ENCODE data around the gene CD248.
"Not testable (repeated sequence)": the region's sequence is repeated elsewhere in the genome, so short reads cannot be mapped to it uniquely, and the experiment has no call there.

The CD248 gene, protein sequence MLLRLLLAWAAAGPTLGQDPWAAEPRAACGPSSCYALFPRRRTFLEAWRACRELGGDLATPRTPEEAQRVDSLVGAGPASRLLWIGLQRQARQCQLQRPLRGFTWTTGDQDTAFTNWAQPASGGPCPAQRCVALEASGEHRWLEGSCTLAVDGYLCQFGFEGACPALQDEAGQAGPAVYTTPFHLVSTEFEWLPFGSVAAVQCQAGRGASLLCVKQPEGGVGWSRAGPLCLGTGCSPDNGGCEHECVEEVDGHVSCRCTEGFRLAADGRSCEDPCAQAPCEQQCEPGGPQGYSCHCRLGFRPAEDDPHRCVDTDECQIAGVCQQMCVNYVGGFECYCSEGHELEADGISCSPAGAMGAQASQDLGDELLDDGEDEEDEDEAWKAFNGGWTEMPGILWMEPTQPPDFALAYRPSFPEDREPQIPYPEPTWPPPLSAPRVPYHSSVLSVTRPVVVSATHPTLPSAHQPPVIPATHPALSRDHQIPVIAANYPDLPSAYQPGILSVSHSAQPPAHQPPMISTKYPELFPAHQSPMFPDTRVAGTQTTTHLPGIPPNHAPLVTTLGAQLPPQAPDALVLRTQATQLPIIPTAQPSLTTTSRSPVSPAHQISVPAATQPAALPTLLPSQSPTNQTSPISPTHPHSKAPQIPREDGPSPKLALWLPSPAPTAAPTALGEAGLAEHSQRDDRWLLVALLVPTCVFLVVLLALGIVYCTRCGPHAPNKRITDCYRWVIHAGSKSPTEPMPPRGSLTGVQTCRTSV

DNA sequence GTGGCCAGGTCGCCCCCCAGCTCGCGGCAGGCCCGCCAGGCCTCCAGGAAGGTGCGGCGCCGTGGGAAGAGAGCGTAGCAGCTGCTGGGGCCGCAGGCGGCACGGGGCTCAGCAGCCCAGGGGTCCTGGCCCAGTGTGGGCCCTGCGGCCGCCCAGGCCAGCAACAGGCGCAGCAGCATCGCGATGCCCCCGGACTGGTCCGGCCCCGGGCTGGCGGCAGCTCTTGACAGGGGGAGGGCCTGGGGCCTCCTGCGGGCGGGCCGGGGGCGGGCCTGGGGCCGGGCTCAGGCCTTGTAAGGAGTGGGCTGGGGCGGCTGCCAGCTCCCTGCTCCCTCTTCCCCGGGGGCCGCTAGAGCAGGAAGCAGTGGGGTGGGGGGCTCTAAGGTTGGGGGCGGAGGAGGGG, at the start of gene CD248:
Gene CD248, minus strand, starts transcription at position 196 of the 403 bp plus-strand sequence. Its CDS starts 17 bp downstream, at position 179.
- DNase-seq (ENCODE audit: low read depth in 2 of 2) = no peak

DNA sequence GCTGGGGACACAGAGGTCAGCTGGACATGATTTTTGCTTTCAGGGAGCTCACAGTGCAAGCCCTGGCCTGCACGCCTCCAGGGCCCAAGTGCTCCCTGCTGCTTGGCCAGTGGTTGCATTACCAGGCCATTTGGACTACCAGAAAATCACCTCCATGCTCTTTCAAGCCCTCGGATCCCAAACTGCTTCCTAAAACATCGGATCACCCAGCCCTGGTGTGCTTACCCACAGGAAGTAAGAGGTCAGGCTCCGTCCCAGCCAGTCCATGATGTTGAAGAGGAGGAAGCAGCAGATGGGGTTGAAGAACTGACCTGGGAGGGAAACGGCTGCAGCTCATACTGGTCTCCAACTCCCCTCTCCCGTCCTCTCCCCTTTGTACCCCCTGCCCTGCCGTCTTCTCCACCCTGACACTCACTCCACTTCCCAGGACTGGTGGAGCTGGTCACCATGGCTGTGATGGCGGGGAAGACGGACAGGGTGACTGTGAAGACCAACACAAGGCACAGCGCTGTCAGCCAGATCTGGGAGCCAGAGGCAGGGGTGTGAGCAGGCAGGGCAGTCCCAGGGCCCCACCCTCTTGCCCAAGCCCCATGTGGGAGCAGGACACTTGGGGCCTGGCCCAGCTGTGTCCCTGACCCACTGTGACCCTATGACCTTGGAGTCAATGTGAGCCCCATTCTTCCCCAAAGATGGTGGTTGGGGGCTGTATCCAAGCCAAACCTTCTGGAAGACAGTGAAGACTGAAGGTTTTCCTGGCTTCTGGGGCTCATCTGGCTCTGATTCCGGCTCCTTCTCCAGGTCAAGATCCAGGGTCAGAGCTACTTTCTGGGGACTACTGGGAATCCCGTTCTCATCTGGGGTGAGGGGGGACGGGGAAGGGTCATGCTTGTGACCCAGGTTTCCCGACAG, 49.1 kb upstream of the CD248 start:
- DNase-seq (ENCODE audit: low read depth in 2 of 2) = no peak

DNA sequence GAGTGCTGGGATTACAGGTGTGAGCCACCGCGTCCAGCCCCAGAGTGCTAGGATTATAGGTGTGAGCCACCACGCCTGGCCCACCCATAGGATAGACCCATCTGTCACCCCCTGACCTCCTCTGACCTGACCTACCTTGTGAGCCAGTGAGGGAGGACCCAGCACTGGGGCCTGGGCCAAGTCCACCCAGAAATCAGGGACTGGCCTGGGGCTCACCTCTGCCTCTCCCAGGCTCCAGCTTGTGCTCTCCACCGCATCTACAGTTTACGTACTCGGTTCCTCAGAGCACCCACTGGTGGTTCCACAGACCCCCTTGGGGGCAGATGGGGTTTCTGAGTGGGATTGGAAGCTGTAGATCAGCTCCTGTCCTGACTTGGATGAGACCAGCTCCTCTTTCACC, 48.3 kb upstream of the CD248 start:
- DNase-seq (ENCODE audit: low read depth in 2 of 2) = no peak

DNA sequence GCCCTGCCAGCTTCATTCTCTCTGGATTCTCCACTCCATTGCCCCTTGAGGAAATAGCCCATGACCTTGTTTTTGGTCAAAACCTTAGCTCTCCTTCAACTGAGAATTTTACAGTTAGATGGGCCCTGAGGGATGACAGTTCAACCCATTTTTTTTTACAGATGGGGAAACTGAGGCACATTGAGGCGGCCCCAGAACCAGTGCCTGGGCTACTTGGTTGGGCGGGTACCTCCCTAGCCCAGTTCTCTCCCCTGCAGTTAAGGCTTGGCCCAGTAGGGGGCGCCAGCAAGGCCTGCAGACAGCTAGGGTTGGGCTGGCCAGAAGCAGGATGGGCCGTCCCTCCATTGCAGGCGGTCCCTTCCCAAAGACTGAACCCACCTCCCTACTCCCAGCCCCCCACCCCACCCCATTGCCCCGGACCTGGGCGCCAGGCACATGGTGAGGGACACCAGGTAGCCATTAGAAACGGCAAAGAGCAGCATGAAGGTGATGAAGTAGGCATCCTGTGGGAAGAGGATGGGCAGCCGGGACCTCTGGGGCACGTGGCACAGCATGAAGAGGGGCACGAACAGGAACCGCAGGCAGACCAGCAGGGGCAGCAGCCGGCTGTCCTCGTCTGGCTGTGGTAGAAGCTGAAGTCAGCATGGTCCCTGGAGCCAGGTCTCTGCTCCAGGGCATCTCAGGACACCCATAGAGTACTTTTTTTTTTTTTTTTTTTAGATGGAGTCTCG, 47.1 kb upstream of the CD248 start:
- peak; percentile 54 to 63 for DNase-seq (ENCODE audit: low read depth in 2 of 2)

DNA sequence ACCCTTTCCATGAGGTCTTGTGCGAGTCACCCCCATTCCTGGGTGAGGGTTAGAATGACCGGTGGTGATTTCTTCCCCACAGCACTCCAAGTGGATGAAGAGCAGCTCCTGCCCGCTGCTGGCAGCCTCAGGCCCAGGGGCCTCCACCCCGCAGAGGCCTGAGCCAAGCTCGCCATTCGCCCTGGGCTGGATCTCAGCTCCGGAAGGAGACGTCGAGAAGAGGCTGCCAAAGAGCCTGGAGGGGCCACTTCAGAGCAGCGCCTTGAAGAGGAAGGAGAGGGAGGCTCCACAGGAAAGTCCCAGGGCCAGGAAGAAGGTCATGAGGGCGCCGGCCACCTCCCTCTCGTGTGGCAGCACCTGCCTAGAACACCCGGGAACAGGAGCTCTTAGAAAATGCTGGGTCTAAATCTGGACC, 46.4 kb upstream of the CD248 start:
- no peak for DNase-seq (ENCODE audit: low read depth in 2 of 2)

DNA sequence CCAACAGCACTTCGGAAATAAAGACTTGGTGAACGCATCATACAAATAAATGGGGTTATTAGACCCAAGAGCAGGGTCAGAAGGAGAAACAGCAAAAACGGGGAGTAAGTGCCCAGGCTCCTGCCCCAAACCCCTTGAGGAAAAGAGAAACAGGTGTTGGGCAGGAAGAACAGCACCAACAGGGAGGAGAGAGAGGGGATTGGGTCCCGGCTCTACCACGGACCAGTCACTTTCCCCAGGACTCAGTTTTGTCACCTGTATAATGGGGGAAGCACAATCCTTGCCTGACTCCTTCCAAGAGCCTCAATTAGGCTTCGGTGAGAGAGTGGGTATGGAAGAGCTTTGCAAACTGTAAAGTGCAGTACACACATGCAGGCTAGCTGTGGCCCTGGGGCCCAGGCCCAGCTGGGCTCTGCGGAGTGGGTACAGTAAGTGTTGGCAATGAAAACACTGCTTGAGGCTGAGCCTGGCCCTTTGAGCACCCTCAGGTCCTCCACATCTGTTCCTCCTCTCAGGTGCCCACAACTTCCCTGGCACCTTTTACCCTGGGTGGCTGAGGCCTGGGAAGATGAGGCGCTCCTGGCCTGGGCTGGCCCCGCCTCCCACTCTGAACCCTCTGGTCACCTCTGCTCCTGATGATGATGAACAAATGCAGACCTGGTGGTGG, 45.8 kb upstream of the CD248 start:
- DNase-seq (ENCODE audit: low read depth in 2 of 2) = no peak

DNA sequence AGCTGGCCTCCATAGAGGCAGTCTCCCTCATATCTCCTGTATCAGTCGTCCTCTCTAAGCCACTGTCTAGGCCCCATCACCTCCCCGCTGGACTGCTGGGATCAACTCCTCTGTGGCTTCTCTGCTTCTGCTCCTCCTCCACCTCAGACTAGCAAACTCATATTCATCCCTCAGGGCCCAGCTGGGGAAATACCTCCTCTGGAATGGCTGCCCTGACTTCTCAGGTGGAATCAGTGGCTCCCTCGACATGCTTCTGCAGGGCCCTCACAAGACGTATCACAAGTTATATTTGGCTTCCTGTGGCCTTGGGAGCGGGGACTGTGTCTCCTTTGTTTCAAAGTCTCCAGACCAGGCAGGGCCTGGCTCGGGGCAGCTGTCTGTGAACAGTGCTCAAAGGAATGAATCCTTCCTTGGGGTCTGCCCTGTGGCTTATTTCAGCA, 44.7 kb upstream of the CD248 start:
- no peak for DNase-seq (ENCODE audit: low read depth in 2 of 2)

DNA sequence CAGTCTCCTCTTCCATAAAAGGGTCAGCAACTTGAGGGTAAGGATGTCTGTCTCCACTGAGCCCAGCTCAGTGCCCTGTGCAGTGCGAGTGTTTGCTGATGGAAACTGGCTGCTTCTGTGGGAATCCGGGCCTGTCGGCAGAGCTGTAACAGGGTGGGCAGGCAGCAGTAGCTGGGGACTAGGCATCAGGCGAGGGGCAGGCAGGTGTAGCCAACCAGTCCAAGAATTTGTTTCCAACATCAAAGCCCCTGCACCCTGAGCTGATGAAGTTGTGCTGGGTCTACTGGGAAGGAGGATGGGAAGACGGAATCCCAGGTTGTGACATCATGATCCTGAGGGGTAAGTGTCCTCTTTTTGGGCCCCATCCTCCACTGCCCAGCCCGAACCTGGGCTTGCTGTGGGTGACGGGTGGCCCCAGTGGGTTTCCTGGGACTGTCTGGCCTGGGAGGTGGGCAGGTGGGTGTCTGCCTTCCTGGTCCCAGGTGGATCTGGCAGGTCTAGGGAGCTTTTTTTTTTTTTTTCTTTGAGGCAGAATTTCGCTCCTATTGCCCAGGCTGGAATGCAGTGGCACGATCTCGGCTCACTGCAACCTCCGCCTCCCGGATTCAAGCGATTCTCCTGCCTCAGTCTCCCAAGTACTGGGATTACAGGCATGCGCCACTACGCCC, 43.7 kb upstream of the CD248 start:
- no peak for DNase-seq (ENCODE audit: low read depth in 2 of 2)

DNA sequence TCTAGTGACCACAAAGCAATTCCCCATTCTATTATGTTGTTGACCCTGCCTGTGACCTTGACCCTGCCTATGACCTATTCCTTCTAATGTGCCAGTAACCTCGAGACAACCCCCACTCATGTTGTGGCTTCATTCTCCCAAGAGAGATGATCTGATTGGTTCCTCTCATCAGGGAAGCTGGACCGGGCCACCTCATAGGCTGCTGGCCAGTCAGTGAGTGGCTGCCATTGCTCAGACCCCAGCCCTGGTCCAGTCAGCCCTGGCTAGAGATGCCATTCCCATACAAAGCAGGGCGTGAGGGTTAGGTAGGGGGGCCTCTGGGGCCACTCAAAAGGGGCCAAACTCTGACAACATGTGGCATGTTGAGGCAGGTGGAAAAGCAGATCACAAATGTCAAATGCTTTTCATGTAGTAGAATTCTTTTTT, 42.8 kb upstream of the CD248 start:
- DNase-seq (ENCODE audit: low read depth in 2 of 2) = no peak

DNA sequence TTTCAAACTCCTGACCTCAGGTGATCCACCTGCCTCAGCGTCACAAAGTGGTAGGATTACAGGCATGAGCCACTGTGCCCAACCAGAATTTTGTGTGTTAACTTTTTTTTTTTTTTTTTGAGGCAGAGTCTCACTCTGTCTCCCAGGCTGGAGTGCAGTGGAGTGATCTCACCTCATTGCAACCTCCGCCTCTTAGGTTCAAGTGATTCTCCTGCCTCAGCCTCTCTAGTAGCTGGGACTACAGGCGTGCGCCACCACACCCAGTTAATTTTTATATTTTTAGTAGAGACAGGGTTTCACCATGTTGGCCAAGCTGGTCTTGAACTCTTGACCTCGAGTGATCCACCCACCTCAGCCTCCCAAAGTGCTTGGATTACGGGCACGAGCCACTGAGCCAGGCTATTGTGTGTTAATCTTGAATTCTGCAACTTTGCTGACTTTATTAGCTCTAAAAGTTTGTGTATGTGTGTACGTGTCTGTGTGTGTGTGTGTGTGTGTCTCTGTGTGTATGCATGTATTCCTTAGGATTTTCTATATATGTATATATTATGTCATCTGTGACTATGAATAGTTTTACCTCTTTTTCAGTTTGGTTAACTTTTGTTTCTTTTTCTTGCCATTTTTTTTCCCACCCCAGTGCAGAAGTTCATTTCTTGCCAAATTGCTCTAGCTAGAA, 33.9 kb upstream of the CD248 start:
- not testable (repeated sequence) for DNase-seq (ENCODE audit: low read depth in 2 of 2)

DNA sequence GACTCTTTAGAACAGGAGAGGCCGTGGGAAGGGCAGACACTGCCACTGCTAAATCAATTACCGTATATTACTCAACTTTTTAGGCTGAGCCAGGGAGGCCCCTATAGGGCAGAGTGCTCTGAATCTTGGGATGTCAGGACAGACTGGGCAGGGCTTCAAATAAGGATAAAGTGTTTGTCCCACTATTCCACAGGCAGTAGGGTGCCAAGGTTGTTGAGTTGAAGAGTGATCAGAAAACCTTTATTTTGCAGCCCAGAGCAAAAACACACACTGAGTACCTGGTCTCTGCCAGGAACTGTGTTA, 32.2 kb upstream of the CD248 start:
- no peak for DNase-seq (ENCODE audit: low read depth in 2 of 2)

DNA sequence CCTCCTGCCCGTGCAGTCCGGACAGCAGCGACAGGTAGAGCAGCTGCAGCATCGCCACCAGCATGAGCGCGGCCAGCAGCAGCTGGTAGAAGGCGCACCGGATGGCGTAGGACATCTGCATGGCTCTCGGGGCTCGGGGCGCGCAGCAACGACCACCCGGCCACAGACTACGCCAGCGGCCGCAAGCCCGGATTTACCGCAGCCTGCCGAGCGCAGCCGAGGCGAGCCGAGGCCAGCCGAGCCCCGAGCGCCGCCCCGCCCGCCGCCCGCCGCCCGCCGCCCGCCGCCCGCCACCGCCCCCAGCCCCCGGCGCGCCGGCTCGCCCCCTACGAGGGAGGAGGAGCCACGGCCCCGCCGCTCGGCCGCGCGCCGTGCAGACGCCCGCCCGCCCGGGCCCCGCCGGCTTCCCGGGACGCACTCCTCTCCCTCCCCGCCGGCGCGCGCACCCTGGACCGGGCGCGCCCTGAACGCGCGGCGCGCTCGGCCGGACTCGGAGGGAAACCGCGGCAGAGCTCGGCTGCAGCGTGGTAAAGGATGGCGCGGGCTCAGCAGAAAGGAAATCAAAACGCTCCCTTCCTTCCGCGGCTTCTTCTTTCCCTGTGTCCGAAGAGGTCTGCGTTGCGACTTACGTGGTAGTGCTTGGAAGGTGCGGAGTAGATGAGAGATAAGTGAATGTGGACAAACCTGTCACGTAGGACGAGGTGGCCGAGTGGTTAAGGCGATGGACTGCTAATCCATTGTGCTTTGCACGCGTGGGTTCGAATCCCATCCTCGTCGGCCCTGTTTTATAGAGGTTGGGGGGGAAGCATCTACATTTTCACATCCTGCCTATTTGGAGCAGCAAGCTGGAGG, 30.8 kb upstream of the CD248 start, which contains the start of gene B4GAT1:
Gene B4GAT1, minus strand, starts transcription at position 205 of the 852 bp plus-strand sequence. Its CDS starts 84 bp downstream, at position 121.
- peak; percentile 71 to 72 for DNase-seq (ENCODE audit: low read depth in 2 of 2)

DNA sequence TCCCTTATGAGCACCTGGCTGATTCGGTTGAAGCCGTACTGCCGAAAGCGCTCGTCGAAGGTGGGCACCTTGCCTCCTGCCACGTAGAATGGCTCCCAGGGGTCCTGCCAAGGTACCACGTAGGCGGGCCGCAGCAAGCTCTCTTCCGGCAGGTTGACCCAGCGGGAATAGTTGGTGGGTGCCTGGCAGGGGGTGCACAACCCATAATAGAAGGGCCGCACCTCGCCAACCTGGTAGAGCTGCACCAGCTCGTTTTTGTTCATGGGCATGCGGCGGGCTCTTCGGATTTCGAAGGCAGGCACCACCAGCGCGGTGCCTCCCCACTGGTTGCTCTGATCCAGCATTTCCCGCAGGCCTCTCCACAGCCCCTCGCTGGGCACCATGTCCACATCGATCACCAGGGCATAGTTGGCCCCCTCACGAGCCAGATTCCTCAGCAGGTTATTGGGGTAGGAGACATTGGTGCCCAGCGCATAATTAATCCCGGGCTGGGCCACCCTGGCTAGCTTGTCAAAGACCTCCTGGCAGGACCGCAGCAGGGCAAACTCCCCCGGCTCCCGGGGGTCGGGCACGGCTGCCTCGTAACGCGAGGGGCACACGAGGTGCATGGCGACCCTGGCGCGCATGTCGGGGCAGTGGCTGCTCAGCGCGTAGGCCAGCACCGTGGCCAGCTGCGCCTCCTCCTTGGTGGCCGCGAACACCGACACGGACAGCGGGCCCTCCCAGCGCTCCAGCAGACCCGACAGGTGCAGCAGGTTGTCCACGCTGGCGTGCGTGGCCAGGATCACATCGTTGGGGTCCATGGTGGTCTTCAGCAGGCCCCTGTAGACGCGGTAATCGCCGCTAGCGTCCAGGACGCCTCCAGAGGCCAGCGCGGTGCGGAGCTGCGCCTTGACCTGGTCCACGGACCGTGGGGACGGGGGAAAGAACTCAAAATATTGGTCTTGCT, 29.9 kb upstream of the CD248 start:
- no peak for DNase-seq (ENCODE audit: low read depth in 2 of 2)

DNA sequence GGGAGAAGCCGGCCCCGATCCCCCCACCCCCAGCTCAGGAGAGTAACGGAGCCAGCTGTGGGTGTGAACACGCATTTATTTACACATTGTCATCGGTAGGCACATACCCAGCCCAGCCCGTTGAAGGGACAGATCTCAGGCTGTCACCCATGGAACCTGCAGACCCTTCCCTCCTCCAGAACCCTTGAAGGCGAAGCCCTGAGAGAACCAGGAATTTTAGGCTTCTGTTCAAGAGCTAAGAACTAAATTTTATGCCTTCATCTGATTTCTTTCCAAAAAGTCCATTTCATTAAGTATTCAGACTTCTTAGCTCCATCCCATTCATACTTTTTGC, 28.4 kb upstream of the CD248 start:
- DNase-seq (ENCODE audit: low read depth in 2 of 2) = no peak

DNA sequence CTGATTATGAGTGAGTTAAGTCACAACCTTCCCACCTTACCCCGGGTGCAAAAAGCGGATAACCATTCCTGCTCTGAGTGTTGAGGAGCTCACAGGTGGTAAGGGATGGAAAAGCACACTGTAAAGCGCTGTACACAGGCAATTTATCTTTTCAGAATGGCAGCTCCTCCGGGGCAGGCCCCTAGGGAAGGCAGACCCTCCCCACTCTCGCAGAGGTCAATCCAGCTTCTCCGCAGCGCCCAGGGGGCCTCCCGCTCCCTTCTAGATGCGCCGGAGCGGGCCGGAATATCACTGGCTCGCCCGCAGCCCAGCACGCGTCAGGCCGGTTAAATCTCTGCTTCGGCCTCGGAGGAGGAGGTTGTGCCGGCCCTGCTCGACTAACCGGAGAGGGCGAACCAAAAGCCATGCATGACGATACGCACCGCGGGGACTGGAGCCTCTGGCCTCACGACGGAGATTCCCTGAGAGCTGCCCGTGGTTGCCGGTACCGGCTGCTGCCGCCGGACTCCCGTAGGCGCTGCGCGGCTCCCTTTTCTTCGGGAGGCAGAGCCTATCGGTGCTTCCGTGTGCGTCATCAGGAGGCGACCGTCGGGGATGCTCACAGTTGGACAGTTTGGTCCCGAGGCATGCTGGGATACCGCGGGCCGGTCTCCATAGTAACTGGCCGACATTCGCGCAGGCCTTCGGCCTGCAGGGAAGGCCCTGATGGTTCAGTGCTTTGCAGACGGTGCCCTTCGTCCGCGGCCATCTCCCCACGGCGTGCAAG, 27.9 kb upstream of the CD248 start, which contains the start of gene BRMS1:
Gene BRMS1, minus strand, starts transcription at position 555 of the 766 bp plus-strand sequence. CDS start 2,870 bp downstream, outside the sequence.
- DNase-seq (ENCODE audit: low read depth in 2 of 2) = peak; percentile 92 to 94

DNA sequence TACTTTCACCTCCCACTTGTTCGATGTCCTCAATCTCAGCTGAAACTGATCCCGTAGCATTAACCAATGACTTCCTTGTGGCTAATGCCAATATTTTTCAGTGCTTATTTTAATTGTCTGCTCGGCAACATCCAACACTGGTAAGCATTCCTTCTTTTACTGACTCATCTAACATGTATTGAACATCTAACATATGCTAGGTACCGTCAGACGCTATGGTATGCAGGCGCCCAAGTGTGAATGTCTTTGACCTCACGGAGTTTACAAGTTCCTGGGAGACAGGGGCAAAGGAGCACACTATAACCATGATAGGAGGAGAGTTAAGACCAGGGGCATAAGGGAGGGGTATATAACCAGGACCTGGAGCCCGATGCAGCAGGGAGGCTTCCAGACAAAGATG, 26.3 kb upstream of the CD248 start:
- no peak for DNase-seq (ENCODE audit: low read depth in 2 of 2)

Data from stimulated activated CD8-positive, alpha-beta memory T cell treated with anti-CD3 and anti-CD28 coated beads, Interleukin-15, amount 100 ng/mL, for 48 hours (primary cell).